Sigmoid colon (tissue), 4 donors: ENCODE measurements around the gene CCDC93.

Experiments used
- EP300 ChIP-seq, 4 donors: sonication (generic); formaldehyde crosslinking; IDR thresholded peaks; one replicate each; pipeline ENCODE4 v1.6.1; 2017; ENCODE audit warnings: antibody characterized with exemption in 4 of 4
- POLR2A ChIP-seq, 2 donors: fragments of 450-650 bp; IDR thresholded peaks; one replicate each; pipeline ENCODE4 v1.6.1; 2016; ENCODE audit warnings: antibody characterized with exemption in 2 of 2, mild to moderate bottlenecking in 2 of 2, moderate library complexity in 2 of 2
- POLR2AphosphoS5 ChIP-seq, 4 donors: sonication (generic); formaldehyde crosslinking; IDR thresholded peaks; one replicate each; pipeline ENCODE4 v1.6.1; 2017; ENCODE audit warnings: antibody characterized with exemption in 4 of 4
- TF ChIP-seq, protein P1 (sequence below), 4 experiments: fragments of 450-650 bp in 3 of 4; fragments of 200-600 bp in 1 of 4; IDR thresholded peaks; one replicate each; pipeline ENCODE4 v1.5.1; 2016 to 2019; ENCODE audit warnings: antibody characterized with exemption in 4 of 4, mild to moderate bottlenecking in 3 of 4, moderate library complexity in 2 of 4

DNA sequence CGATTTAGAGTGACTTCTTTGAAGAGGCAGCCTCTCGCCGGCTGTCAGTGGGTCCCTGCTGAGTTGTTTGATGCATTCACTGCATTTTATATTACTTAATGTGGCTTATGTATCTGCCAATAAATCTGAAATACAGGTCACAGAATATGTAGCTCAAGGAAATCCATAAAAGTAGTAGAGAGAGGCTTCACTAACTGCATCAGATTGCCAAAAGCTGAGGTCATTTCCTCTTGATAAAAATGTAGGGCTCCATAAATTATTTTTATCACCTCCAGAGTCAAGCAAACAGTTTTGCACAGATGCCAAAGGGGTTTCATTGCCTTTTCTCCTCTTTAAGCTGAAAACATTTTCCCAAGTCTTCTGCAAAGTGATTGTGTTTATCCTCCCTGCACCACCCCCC is 36.5 kb upstream of the CCDC93 start:
- TF ChIP-seq, protein P1, sequence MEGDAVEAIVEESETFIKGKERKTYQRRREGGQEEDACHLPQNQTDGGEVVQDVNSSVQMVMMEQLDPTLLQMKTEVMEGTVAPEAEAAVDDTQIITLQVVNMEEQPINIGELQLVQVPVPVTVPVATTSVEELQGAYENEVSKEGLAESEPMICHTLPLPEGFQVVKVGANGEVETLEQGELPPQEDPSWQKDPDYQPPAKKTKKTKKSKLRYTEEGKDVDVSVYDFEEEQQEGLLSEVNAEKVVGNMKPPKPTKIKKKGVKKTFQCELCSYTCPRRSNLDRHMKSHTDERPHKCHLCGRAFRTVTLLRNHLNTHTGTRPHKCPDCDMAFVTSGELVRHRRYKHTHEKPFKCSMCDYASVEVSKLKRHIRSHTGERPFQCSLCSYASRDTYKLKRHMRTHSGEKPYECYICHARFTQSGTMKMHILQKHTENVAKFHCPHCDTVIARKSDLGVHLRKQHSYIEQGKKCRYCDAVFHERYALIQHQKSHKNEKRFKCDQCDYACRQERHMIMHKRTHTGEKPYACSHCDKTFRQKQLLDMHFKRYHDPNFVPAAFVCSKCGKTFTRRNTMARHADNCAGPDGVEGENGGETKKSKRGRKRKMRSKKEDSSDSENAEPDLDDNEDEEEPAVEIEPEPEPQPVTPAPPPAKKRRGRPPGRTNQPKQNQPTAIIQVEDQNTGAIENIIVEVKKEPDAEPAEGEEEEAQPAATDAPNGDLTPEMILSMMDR (IDR thresholded peaks at IDR 0.05): no peak
- TF ChIP-seq POLR2AphosphoS5 (IDR thresholded peaks at IDR 0.05) (no peak), POLR2A (IDR thresholded peaks at IDR 0.05) (no peak), EP300 (IDR thresholded peaks at IDR 0.05) (no peak)
